ENCODE data around the gene ACOX3.

ACOX3 gene

DNA sequence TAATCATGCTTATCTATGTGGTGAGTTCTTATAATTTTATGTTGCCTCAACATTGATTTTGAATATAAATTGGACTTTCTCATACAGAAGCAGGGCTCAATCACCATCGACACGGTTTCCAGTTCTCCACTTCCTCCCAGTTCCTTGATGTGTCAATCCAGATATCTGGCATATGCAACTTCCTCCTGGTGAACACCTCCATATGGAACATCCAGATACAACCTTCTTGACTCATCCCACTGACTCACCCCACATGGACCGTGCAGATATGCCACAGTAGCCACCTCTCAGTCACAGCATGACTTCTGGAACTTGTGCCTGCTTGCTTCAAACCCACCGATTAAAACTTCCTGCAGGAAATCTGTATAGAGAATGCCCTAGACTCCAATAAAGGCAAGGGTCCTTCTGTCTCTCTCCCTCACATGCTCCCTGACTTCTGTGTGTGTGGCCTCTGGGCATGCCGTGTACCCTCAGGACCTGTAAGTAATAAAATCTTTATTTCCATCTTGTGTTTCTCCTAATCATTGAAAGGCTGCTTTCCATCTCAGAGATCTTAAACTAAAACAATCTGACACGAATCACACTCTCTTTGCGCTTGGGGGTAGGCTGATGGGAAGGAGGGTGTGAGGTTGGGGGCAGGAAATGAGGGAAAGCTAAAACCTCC is 104.0 kb downstream of the ACOX3 start:
- no peak for DNase-seq (ENCODE audit: low read depth in 3 of 3)

DNA sequence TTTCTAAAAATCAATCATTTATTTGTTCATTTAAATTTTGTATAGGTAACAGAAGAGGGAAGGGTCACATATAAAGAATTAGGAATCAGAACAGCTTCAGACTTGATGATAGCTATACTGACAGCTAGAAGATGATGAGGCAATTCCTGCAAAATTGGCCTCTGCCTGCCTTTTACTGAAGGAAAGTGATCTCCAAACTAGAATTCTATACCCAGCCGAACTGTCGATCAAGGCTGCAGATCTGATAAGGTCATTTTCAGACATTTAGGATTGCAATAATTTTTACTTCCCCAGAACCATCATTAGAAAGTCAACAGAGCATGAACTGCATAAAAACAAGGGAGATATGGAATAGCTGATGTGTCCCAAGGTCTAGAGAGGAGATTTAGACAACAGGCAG is 104.7 kb downstream of the ACOX3 start:
- DNase-seq (ENCODE audit: low read depth in 3 of 3), result no peak

DNA sequence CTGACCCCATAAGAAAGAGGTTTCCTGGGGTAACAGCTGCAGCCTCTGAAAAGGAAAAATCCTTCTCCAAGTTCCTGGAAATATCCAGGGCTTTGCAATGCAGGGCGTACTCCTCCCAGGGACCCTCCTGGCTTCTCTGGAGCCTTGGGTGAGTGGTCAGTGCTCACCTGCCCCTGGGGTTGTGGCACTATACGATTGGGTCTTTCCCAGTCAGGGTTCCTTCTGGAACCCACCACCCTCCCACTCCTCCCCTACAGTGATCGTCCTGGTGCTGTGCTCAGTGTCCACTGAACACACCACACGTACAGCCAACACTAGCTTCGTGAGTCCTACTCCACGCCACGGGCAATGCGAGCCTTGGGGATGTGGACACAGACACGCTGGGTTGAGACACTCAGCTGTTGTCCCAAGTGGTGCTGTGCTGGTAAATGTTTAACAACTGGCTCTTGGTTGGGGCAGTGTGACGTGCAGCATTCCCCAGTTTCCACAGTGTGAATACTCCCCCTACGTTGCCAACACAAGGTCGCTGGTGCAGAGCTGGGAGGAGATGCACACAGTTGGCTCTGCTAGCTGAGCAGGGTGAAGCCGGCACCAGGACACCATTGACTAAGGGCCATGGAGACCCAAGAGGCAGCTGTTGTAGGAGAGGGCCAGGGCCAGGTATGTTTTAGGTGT is 105.6 kb downstream of the ACOX3 start:
- DNase-seq (ENCODE audit: low read depth in 3 of 3), result no peak

GRCh38 chr4:8333726-8334460 is 106.6 kb downstream of the ACOX3 start:
- no peak for DNase-seq (ENCODE audit: low read depth in 3 of 3)

DNA sequence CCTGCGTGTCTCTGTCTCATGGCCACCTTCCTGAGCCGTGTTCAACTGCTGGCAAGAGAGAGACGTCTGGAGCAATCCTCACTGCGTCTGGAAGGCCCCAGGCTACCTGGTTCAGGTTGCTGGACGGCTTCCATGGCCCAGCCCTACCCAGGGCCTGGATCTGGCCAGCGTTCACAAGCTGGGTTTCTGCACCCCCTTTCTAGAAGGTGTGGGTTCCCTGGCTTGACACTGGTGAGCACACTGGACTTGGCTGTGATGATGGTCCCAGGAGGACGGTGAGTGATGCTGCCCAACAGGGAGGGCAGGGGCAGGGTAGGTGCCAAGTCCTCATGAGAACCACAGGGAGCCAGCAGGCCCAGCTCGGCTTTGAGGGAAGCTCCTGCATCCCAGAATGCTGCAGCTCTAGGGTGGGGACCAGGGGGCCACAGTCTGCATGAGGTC is 107.6 kb downstream of the ACOX3 start:
- no peak for DNase-seq (ENCODE audit: low read depth in 3 of 3)

- no peak for DNase-seq (ENCODE audit: low read depth in 3 of 3)
These were observed 108.3 kb downstream of the ACOX3 start for GRCh38 chr4:8332038-8332857.

DNA sequence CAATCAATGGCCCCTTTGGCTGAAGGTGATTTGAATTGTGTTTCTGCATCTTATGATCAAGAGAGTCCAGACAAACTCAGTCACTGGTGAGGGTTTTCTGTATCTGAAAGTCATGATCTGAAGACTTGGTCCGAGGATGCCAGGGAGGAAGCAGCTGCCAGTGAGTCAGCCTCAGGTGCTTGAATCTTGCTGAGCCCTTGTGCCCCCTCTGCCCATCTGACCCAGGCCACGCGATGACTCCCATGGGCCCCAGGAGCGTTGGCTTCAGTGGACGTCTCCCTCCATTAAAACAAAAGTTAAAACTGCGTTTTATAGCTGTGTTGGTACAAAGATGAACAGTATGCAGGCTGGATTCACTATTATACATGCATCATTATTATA is 109.0 kb downstream of the ACOX3 start:
- DNase-seq (ENCODE audit: low read depth in 3 of 3), result no peak

DNA sequence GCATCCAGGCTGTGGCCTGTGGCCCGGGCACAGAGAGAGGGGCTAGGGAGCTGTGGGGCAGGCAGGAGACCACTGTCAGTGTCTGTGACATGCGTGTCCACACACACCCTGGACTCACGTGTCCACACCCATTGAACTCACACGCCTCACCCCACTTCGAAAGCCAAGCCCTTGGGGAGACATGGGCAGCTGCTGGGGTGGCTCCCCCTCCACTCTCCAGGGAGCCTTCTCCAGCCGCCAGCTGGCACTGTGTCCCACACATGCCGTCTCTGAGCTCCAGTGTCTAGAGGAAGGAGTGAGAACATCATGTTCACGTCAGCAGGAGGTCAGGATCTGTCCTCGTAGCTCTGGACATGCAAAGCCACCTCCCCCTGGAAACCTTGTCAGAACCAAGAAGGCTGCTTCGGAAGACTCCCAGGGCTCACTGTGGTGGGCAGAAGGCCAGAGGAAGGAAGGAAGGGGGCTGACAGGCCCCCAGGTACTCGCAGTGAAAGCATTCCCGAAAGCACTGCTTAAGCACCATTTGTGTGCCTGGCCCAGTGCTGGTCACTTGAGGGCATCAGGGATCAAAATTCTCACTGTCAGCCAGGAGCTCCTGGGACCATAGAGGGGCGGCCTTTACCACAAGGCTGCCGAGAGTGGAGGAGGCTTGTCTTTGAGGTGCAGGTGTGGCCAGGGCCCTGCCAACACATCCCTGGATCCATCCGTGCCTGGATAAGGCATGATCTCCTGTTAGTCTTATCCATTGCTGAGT is 109.5 kb downstream of the ACOX3 start:
- DNase-seq (ENCODE audit: low read depth in 3 of 3), result no peak

GRCh38 chr4:8329859-8330761 is 110.4 kb downstream of the ACOX3 start:
- DNase-seq (ENCODE audit: low read depth in 3 of 3), result no peak

- DNase-seq (ENCODE audit: low read depth in 3 of 3), result no peak
These were observed 111.0 kb downstream of the ACOX3 start for GRCh38 chr4:8329560-8329858.

DNA sequence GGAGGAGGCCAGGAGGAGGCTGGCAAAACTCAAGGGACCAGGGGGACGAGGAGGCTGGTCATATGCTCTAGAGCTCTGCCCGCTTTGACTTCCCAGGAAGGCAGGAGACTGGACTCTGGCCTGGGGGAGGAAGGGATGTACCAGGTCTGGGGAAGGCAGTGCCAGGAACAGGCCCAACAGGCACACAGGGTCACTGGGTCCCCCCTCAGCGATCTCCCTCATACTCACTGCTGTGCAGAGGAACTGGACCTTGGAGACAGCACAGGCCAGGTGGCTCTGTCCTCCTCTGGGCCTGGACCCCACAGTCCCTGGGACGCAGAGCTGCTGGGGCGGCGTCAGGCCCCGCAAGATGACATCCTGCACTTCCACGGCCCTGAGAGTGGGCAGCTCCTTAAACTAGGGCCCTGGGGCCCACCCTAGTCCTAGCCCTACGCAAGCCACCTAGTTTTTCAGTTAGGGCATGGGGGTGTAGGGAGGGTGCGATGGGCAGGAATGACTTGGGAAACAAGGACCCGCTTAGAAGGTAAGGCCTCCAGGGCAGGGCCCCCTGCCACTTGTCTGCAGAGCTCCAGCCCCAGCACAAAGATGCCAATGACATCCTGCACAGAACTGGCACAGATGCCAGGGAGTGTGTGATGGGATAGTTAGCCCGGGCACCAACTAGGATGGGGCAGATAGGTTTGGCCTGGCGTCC is 111.5 kb downstream of the ACOX3 start:
- DNase-seq (ENCODE audit: low read depth in 3 of 3), result no peak

GRCh38 chr4:8328456-8328855 is 112.1 kb downstream of the ACOX3 start:
- DNase-seq (ENCODE audit: low read depth in 3 of 3), result no peak

GRCh38 chr4:8326206-8326605 is 114.3 kb downstream of the ACOX3 start:
- no peak for DNase-seq (ENCODE audit: low read depth in 3 of 3)

- no peak for DNase-seq (ENCODE audit: low read depth in 3 of 3)
These were observed 115.1 kb downstream of the ACOX3 start for GRCh38 chr4:8325291-8325973.

DNA sequence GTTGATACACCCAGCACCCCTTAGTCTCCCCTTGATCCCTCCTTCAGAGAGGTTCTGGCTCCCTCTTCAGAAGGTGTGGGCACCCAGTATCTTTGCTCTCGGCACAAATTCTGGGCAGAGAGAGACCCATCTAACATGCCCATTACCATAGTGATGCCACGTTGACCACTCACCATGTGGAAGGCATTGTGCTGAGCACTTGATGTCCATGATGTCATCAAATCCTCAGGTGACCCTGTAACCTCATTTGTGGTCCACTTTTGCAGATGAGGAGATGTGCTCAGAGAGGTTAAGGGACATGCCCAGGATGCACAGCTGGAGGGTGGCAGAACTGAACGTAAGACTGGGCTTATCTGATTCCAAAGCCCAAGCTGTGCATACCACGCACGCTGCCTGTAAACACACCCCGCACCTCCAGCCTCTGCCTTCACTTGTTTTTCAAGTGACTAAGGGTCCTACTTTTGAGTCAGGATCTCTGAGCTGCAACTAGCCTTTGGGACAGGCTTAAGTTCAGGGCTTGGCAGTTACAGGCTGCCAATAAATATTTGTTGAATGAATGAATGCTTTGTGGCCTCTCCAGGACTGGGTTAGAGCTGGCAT is 115.8 kb downstream of the ACOX3 start:
- DNase-seq (ENCODE audit: low read depth in 3 of 3), result no peak

DNA sequence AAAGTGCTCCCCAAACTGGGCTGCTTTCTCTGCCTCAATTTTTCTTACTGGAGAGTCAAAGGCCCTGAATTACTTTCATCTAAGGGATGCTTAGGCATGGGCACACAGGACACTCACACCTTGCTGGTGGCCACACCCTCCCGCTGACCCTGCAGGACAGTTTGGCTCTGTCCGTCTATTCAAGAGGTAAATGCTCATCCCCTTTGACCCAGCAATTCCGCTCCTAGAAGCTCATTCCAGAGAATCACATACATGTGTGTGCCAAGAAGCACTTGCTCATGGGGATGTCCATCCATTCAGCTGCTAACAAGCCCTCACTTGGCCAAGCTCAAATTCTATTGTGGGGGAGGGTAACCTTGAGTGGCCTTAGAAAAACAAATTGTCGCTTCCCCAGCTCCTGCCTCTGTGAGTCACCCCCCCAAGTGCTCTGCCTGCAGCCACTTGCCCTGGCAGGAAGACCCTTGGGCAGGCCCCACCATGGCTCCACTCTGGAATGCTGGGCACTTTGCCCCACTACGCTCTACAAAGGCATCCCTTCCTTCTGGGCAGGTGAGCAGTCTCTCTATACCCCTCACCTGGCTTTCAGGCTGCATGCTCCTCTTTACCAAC is 116.5 kb downstream of the ACOX3 start:
- DNase-seq (ENCODE audit: low read depth in 3 of 3), result no peak

DNA sequence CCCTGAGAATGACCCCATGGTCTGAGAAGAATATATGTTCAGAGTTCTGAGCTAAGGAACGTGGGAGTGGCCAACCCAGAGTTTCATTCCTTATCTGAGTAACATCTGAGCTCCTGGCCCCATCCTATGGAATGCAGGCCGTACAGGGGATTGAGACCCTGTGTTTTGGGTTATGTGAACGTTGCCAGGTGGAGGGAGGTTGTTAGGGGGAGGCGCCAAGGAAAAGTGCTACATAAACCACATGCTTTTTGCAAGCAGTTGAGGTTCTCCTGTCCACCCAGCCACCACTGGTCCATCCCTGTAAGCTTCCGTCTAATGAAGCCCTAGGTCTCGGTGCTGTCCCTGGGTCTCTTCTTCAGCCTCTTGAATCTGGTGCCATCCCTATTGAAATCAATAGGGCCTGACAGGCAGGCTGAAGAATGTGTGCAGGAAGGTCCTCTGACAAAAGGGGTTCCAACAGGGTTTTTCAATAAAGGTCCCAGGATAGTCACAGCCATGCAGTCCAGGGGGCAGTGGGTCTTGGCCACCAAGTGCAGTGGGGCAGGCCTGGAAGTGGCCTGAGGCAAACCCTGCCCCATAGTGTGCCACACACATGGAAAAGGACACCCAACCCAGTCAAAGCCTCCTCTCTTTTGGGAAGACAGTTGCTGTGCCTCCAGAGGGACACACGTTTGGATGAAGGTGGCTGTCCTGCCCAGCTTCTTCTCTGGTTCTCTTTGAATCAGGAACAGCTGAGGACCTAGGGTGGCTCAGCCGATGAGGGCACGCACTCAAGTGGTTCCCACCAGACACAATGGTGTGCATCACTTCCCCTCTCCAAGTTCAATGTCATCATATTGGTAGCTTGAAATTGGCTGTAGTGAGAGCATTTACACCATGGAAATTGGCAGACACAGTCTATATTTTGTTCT is 117.5 kb downstream of the ACOX3 start:
- DNase-seq (ENCODE audit: low read depth in 3 of 3), result no peak

All from stimulated activated CD4-positive, alpha-beta T cell treated with anti-CD3 and anti-CD28 coated beads, TNF-alpha, amount 100 ng/mL, for 24 hours (primary cell).